Neural progenitor cell (in vitro differentiated cells): ENCODE data around the gene STOM.
A peak's percentile ranks its signal among the peaks of the same experiment; 100 is the strongest.

Experiments used
- CTCF ChIP-seq: fragments of 200-600 bp; sonication (generic); IDR thresholded peaks from 2 replicates; pipeline ENCODE4 v1.5.1; 2017; ENCODE audit warnings: antibody characterized with exemption, mild to moderate bottlenecking
- EZH2 ChIP-seq: fragments of 200-600 bp; sonication (generic); IDR thresholded peaks from 2 replicates; pipeline ENCODE4 v1.6.1; 2017; ENCODE audit warnings: antibody characterized with exemption, mild to moderate bottlenecking, moderate library complexity
- EZH2phosphoT487 ChIP-seq: fragments of 200-600 bp; sonication (generic); IDR thresholded peaks from 2 replicates; pipeline ENCODE4 v1.6.1; 2017; ENCODE audit warnings: antibody characterized with exemption

GRCh38 chr9:121399883-121400607 lies 30.0 kb upstream of the STOM start:
- TF ChIP-seq EZH2phosphoT487 (no peak), CTCF (peak; percentile 84), EZH2 (no peak)
